Measurements from ENCODE around the gene ING2.

Gene ING2

DNA sequence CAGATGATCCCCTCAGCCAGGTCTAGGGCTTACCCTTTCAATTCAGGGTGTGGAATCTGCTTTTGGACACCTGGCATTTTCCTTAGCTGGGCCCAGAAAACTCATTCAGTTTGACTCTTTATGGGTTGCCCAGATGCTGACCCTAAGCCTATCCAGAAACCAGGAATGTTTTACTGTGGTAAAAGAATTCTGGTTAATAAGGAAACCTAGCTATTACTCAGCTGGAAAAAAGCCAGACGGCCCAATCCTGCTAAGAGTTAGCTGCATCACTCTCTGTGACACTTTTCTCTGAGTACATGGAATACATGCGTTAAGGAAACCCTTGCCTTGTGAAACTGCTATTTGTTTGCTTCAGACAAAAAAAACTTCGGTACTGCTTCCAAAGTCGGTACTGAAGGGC, 28.0 kb downstream of the ING2 start:
- no peaks in the 10 kb centered on the region for H3K9me3 ChIP-seq (ENCODE audit: control insufficient read depth, insufficient read depth, low read depth, low read length)
- CTCF ChIA-PET = interaction anchor here (0.6 kb wide), 1 partner anchor 418 kb away, joined by 3 read pairs; no protein-coding TSS in a partner anchor
- no peak overlapping the region for H3K27ac ChIP-seq (ENCODE audit: extremely low read depth, low read depth, low read length)
- H3K36me3 ChIP-seq (ENCODE audit: control insufficient read depth in 2 of 2, insufficient read depth in 1 of 2, low read length in 2 of 2) = no peaks in the 10 kb centered on the region
- POLR2A ChIA-PET = no interaction called here
- TF ChIP-seq GFI1B (tag by site-specific recombination; IDR thresholded peaks at IDR 0.05) (no peak), ZNF19 (tag by site-specific recombination; IDR thresholded peaks at IDR 0.05; ENCODE audit: low read depth) (no peak), ZNF664 (tag by site-specific recombination; IDR thresholded peaks at IDR 0.05) (no peak), ZNF514 (tag by site-specific recombination; IDR thresholded peaks at IDR 0.05) (no peak), ZNF596 (tag by site-specific recombination; IDR thresholded peaks at IDR 0.05) (no peak), ZNF214 (tag by site-specific recombination; IDR thresholded peaks at IDR 0.05; ENCODE audit: borderline replicate concordance) (no peak), ZSCAN16 (tag by site-specific recombination; IDR thresholded peaks at IDR 0.05) (no peak), ZNF792 (tag by site-specific recombination; IDR thresholded peaks at IDR 0.05) (no peak), KLF8 (tag by site-specific recombination; IDR thresholded peaks at IDR 0.05) (no peak), ZNF184 (tag by site-specific recombination; IDR thresholded peaks at IDR 0.05) (no peak), ZNF76 (tag by site-specific recombination; IDR thresholded peaks at IDR 0.05; ENCODE audit: borderline replicate concordance, low read depth) (no peak), ZNF621 (tag by site-specific recombination; IDR thresholded peaks at IDR 0.05) (no peak), HOXC10 (CRISPR knock-in tag; IDR thresholded peaks at IDR 0.05) (no peak), ZNF549 (tag by site-specific recombination; IDR thresholded peaks at IDR 0.05) (no peak)
- TF ChIP-seq, protein P1, sequence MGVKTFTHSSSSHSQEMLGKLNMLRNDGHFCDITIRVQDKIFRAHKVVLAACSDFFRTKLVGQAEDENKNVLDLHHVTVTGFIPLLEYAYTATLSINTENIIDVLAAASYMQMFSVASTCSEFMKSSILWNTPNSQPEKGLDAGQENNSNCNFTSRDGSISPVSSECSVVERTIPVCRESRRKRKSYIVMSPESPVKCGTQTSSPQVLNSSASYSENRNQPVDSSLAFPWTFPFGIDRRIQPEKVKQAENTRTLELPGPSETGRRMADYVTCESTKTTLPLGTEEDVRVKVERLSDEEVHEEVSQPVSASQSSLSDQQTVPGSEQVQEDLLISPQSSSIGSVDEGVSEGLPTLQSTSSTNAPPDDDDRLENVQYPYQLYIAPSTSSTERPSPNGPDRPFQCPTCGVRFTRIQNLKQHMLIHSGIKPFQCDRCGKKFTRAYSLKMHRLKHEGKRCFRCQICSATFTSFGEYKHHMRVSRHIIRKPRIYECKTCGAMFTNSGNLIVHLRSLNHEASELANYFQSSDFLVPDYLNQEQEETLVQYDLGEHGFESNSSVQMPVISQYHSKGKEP (tag by site-specific recombination; IDR thresholded peaks at IDR 0.05) = no peak
- no peak overlapping the region for H3K4me3 ChIP-seq (ENCODE audit: low read depth, low read length)
- no peaks in the 10 kb centered on the region for H3K4me1 ChIP-seq (ENCODE audit: control insufficient read depth, insufficient read depth, low read length)

DNA sequence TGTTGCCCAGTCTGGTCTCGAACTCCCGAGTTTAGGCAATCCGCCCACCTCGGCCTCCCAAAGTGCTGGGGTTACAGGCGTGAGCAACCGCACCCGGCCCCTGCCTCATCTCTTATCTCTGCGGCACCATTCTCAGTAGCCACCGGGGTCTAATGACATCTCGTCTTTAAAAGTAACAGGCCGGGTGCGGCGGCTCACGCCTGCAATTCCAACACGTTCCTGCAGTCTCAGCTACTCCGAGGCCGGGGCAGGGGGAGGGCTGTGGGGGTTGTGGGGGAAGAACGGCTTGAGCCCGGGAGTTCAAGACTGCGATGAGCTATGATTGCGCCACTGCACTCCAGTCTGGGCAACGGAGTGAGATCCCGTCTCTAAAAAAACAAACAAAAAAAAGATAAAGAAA, 28.8 kb downstream of the ING2 start:
- Histone ChIP-seq H3K4me1 (ENCODE audit: control insufficient read depth, insufficient read depth, low read length) (no peaks in the 10 kb centered on the region), H3K4me3 (ENCODE audit: low read depth, low read length) (no peak overlapping the region), H3K27ac (ENCODE audit: extremely low read depth, low read depth, low read length) (no peak overlapping the region), H3K36me3 (ENCODE audit: control insufficient read depth in 2 of 2, insufficient read depth in 1 of 2, low read length in 2 of 2) (no peaks in the 10 kb centered on the region), H3K9me3 (ENCODE audit: control insufficient read depth, insufficient read depth, low read depth, low read length) (no peaks in the 10 kb centered on the region)
- CTCF ChIA-PET = no interaction called here
- POLR2A ChIA-PET = no interaction called here
- TF ChIP-seq ZNF837 (tag by site-specific recombination; IDR thresholded peaks at IDR 0.05) = no peak
- no peak for TF ChIP-seq ZNF133 (tag by site-specific recombination; IDR thresholded peaks at IDR 0.05)
- TF ChIP-seq, protein P2, sequence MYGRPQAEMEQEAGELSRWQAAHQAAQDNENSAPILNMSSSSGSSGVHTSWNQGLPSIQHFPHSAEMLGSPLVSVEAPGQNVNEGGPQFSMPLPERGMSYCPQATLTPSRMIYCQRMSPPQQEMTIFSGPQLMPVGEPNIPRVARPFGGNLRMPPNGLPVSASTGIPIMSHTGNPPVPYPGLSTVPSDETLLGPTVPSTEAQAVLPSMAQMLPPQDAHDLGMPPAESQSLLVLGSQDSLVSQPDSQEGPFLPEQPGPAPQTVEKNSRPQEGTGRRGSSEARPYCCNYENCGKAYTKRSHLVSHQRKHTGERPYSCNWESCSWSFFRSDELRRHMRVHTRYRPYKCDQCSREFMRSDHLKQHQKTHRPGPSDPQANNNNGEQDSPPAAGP (tag by site-specific recombination; IDR thresholded peaks at IDR 0.05) = no peak
- no peak for TF ChIP-seq ZFP3 (tag by site-specific recombination; IDR thresholded peaks at IDR 0.05; ENCODE audit: low read depth)
- no peak for TF ChIP-seq ZNF510 (tag by site-specific recombination; IDR thresholded peaks at IDR 0.05; ENCODE audit: insufficient replicate concordance)
- TF ChIP-seq, protein P3, sequence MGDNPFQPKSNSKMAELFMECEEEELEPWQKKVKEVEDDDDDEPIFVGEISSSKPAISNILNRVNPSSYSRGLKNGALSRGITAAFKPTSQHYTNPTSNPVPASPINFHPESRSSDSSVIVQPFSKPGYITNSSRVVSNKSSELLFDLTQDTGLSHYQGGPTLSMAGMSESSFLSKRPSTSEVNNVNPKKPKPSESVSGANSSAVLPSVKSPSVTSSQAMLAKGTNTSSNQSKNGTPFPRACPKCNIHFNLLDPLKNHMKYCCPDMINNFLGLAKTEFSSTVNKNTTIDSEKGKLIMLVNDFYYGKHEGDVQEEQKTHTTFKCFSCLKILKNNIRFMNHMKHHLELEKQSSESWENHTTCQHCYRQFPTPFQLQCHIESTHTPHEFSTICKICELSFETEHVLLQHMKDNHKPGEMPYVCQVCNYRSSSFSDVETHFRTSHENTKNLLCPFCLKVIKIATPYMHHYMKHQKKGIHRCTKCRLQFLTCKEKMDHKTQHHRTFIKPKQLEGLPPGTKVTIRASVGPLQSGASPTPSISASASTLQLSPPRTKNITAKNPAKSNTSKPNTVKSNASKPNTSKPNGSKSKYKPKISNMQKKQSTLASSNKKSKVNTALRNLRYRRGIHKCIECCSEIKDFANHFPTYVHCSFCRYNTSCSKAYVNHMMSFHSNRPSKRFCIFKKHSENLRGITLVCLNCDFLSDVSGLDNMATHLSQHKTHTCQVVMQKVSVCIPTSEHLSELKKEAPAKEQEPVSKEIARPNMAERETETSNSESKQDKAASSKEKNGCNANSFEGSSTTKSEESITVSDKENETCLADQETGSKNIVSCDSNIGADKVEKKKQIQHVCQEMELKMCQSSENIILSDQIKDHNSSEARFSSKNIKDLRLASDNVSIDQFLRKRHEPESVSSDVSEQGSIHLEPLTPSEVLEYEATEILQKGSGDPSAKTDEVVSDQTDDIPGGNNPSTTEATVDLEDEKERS (tag by site-specific recombination; IDR thresholded peaks at IDR 0.05) = no peak
- TF ChIP-seq ZNF521 (tag by site-specific recombination; IDR thresholded peaks at IDR 0.05) = no peak
- TF ChIP-seq, protein P4, sequence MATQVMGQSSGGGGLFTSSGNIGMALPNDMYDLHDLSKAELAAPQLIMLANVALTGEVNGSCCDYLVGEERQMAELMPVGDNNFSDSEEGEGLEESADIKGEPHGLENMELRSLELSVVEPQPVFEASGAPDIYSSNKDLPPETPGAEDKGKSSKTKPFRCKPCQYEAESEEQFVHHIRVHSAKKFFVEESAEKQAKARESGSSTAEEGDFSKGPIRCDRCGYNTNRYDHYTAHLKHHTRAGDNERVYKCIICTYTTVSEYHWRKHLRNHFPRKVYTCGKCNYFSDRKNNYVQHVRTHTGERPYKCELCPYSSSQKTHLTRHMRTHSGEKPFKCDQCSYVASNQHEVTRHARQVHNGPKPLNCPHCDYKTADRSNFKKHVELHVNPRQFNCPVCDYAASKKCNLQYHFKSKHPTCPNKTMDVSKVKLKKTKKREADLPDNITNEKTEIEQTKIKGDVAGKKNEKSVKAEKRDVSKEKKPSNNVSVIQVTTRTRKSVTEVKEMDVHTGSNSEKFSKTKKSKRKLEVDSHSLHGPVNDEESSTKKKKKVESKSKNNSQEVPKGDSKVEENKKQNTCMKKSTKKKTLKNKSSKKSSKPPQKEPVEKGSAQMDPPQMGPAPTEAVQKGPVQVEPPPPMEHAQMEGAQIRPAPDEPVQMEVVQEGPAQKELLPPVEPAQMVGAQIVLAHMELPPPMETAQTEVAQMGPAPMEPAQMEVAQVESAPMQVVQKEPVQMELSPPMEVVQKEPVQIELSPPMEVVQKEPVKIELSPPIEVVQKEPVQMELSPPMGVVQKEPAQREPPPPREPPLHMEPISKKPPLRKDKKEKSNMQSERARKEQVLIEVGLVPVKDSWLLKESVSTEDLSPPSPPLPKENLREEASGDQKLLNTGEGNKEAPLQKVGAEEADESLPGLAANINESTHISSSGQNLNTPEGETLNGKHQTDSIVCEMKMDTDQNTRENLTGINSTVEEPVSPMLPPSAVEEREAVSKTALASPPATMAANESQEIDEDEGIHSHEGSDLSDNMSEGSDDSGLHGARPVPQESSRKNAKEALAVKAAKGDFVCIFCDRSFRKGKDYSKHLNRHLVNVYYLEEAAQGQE (tag by site-specific recombination; IDR thresholded peaks at IDR 0.05) = no peak
- no peak for TF ChIP-seq ZNF707 (tag by site-specific recombination; IDR thresholded peaks at IDR 0.05)
- TF ChIP-seq, protein P5, sequence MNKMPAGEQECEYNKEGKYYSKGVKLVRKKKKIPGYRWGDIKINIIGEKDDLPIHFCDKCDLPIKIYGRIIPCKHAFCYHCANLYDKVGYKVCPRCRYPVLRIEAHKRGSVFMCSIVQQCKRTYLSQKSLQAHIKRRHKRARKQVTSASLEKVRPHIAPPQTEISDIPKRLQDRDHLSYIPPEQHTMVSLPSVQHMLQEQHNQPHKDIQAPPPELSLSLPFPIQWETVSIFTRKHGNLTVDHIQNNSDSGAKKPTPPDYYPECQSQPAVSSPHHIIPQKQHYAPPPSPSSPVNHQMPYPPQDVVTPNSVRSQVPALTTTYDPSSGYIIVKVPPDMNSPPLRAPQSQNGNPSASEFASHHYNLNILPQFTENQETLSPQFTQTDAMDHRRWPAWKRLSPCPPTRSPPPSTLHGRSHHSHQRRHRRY (tag by site-specific recombination; IDR thresholded peaks at IDR 0.05) = no peak
- TF ChIP-seq KLF10 (tag by site-specific recombination; IDR thresholded peaks at IDR 0.05) = no peak
- no peak for TF ChIP-seq REPIN1 (tag by site-specific recombination; IDR thresholded peaks at IDR 0.05; ENCODE audit: low read depth)

Measured in HEK293 (cell line).